NCI-H226 (cell line): ENCODE data around the gene KIF6.
"Not testable (repeated sequence)": the region's sequence is repeated elsewhere in the genome, so short reads cannot be mapped to it uniquely, and the experiment has no call there.

Source experiments
- DNase-seq: peaks from one replicate; pipeline ENCODE4 v3.0.0-alpha.2; 2015

The KIF6 gene

GRCh38 chr6:39302669-39303424 lies 422.4 kb downstream of the KIF6 start:
- peak; percentile 39 for DNase-seq

- no peak for DNase-seq
These were observed 423.2 kb downstream of the KIF6 start for GRCh38 chr6:39302011-39302410.

- DNase-seq: no peak
These were observed 423.6 kb downstream of the KIF6 start for GRCh38 chr6:39301606-39302005.

DNA sequence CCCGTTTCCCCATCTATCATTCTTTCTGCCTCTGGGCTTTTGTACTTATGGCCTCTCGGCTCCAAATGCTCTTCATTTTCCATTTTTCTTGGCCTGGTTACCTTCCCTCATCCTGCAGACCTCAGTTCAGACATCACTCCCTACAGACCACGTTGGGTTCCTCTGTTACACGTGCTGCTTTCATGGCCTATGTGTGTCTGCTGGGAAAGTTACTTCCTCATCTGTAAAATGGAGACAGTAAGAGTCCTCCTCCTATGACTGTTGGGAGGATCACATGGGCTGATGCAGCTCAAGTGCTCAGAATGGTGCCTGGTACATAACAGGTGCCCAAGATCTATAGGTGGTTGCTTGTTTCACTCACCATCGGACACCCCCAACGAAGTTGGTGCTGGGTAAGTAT lies 424.5 kb downstream of the KIF6 start:
- DNase-seq: no peak

- no peak for DNase-seq
These were observed 427.1 kb downstream of the KIF6 start for GRCh38 chr6:39298061-39298460.

GRCh38 chr6:39296745-39297640 lies 428.2 kb downstream of the KIF6 start:
- DNase-seq: no peak

DNA sequence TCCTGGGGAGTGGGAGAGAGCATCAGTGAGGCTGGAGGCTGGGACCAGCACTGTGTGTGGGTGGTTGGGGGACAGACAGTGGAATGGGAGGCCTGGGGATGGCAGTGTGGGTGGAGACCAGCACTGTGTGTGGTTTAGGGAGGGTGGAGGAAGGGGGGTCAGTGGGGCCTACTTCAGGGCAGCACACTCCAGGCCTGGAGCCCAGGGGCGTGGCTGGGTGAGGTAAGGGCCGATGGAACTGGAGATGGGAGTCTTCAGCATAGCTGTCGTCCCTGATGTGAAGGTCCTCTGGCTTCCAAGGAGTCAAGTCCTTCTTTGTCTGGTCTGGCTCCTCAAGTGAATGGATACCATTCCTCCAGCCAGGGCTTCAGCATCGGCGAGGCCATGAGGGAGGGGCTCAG lies 429.6 kb downstream of the KIF6 start:
- no peak for DNase-seq

- no peak for DNase-seq
These were observed 430.3 kb downstream of the KIF6 start for GRCh38 chr6:39294899-39295298.

DNA sequence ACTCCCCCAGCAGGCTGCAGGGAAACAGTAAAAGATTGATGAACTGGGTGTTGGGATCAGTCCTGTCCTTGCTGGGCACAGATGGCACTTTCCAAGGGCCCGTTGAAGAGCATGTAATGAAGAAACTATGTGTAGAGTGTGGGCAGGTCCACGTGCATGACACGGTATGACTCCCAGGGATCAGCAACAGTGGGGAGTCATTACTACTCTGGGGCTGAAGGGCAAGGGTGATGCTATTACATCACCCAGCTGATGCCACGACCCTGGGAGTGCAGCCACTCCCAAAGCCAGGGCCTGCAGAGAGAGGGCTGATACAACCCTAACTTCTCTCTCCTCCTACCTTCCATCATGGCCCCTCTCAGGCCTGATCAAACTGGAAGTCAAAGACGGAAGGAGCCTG lies 431.1 kb downstream of the KIF6 start:
- DNase-seq: no peak

GRCh38 chr6:39292637-39293036 lies 432.6 kb downstream of the KIF6 start:
- no peak for DNase-seq

GRCh38 chr6:39289490-39289889 lies 435.7 kb downstream of the KIF6 start:
- no peak for DNase-seq

DNA sequence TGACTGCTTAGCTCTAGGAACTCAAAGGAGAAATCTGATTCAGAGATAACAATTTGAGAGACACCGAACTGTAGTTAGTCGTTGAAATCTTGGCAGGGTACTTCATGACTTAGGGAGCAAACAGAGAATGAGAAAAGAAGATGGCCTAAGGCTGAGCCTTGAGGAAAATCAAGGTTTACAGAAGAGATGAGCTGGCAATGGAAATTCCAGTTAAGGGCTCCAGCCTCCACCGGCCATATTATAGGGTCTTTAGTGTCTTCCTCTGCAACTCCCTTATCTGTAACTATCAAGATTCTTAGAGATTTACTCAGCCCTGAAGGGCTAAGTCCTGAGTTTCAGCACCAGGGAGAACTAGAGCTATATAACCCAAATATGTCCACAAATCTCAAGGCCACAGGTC lies 437.6 kb downstream of the KIF6 start:
- DNase-seq: no peak

GRCh38 chr6:39286596-39286995 lies 438.6 kb downstream of the KIF6 start:
- DNase-seq: not testable (repeated sequence)

GRCh38 chr6:39282774-39283173 lies 442.4 kb downstream of the KIF6 start:
- DNase-seq: no peak

DNA sequence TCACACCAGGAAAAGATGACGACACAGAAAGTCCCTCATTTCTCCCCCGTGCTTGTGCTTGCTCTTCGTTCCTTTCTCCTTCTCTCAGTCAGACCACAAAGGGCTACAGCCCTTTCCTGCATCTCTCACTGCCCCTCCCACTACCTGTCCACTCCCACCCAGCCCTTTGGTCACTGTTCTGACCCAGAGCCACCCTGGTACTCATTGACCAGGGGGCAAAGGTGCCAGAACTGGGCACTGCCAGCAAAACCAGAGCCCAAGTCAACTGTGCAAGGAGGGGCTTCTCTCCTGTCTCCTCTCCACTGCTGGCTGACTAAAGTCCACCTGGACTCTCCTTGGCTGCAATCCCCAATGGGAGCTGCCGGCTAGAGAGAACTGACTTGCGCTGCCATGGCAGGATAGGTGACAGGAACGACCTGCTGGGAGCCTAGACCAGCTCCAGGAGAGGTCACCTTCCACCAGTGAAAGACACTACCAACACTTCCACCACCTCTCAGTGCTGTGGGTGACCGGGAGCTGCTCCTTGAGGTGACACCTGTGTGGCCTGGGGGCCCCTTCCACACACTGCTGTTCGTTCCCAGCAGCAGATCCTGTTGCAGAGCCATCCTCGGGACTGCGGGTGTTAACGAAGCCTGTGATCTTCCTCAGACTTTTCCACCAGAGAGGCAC lies 443.8 kb downstream of the KIF6 start:
- no peak for DNase-seq

GRCh38 chr6:39280247-39280731 lies 444.9 kb downstream of the KIF6 start:
- peak; percentile 66 for DNase-seq
